ENCODE data around the gene CFDP1.

DNA sequence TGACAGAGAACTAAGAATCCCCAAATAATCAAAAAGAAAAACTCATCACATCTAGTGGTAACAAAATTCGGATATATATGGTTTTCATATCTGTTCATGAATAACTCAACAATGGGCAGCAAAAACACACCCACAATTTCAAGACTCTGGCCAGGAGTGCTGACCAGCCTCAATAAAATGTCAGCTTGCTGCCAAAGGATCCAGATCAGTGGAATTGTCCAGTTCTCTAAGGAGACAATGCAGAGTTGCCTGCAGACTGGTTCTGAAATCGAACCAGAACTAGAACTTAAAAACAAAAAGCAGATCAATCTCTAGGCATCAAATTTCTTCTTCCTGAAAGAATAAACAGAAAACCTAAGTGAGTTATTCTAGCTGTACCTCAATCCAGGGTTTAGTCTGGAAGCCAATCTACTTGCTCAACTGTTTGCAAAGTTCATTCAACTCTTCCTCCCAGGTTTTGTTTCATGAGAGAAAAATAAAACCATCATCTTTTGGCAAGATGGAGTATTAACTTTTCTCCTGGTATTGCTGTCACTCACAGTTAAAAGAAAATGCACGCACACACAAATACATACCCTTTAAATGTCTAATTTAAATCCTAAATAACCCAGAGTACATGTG is 61.0 kb downstream of the CFDP1 start:
- TF ChIP-seq CTCF (IDR thresholded peaks at IDR 0.05), result no peak
- TF ChIP-seq POLR2AphosphoS5 (IDR thresholded peaks at IDR 0.05), result no peak
- TF ChIP-seq POLR2A (IDR thresholded peaks at IDR 0.05), result no peak
- no peak for TF ChIP-seq EP300 (IDR thresholded peaks at IDR 0.05; ENCODE audit: low read depth)
